GM12875 (cell line): Measurements from ENCODE around the gene DNAH6.

Source experiments
- H3K4me3 ChIP-seq: one replicate; pipeline ENCODE4 v1.5.1; 2011; ENCODE audit warnings: low read depth, low read length, control low read depth
- CTCF ChIP-seq: IDR thresholded peaks from 2 replicates; pipeline ENCODE4 v1.5.1; 2011; ENCODE audit warnings: low read depth, mild to moderate bottlenecking, control low read depth, inconsistent platforms, low read length, moderate library complexity, borderline replicate concordance; ENCODE audit not compliant: insufficient read depth

The DNAH6 gene

DNA sequence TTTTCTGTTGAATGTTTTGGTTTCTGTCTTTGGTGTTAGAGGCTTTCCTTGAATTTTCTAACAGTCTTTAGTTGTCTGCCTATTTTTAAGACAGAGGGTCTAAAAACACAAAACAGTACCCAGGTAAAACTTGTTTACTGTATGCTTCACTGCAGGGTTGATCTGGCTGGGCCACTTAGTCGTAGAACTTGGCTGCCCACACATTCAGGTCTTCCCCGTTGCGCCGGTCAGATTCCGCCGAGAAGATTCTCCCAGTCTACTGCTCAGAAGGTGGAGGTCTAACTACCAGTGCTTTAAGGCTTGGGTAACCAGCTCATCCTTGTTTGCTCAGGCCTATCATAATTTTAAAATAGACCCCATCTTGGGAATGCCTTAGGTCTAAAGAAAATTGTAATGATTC, 24.6 kb upstream of the DNAH6 start:
- H3K4me3 ChIP-seq = no peak overlapping the region
- TF ChIP-seq CTCF = no peak

DNA sequence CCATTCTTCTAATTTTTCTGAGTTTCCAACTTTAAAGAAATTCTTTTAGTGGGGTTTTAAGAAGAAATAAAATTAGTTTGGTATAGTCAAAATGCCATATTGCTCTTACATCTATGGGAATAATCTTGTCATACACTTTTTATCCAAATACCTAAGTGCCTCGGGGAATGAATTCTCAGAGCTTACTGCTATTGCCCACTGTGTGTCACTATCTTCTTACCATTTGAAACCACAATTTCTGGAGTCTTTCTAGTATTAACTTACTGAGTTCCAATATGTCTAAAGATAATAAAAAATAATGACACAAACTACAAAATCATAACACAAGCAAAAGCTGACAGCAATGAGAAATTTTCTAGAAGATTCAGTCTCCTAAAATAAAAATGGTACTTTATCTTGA, 23.7 kb upstream of the DNAH6 start:
- no peak overlapping the region for H3K4me3 ChIP-seq
- no peak for TF ChIP-seq CTCF

GRCh38 chr2:84493514-84493913, 22.8 kb upstream of the DNAH6 start:
- no peak for TF ChIP-seq CTCF
- no peak overlapping the region for H3K4me3 ChIP-seq

DNA sequence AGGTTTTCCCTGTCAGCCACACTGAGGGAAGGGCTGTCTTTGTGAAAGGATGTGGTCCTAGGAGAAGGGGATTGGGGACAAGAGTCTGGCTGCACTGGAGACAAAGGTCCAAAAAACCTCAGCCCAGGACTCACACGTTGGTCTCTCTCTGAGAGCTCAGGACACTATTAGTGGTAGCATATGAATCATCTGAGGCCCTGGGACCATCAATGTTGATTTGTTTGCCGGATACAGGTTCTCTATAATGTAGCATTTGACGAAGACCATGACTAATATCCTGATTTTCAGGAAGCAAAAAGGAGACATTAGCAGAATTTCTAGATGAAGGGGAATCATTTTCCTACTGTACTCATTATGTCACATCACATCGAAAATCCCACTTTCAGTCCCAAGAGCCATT, 22.2 kb upstream of the DNAH6 start:
- TF ChIP-seq CTCF = no peak
- H3K4me3 ChIP-seq = no peak overlapping the region

GRCh38 chr2:84495539-84496146, 20.7 kb upstream of the DNAH6 start:
- peak; percentile 32; the same call in 1 of the 2 replicates for TF ChIP-seq CTCF
- no peak overlapping the region for H3K4me3 ChIP-seq

- no peak overlapping the region for H3K4me3 ChIP-seq
- no peak for TF ChIP-seq CTCF
Observed at GRCh38 chr2:84496386-84496785, 19.9 kb upstream of the DNAH6 start.

DNA sequence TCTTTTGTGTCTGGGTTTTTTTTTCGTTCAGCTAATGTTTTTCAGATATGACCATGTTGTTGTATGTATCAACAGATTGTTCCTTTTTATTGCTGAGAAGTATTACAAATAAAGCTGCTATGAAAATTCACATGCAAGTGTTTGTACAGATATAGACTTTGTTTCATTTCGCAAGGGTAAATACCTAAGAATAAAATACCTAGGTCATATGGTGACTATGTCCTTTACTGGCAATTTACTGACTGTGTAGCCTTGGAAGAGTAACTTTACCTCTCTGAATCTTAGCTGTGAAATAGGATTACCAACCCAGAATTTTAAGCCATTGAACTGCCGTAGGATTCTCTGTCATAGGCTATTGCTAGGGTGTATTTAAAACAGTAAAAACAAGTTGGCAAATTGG, 19.0 kb upstream of the DNAH6 start:
- no peak for TF ChIP-seq CTCF
- no peak overlapping the region for H3K4me3 ChIP-seq
